ENCODE data around the gene OR6C70. TPM values are rescaled to one million over a fixed set of nuclear protein-coding genes. Genes with fewer than 3 reads are reported as not detected.

The OR6C70 gene
- total RNA-seq, result not detected

DNA sequence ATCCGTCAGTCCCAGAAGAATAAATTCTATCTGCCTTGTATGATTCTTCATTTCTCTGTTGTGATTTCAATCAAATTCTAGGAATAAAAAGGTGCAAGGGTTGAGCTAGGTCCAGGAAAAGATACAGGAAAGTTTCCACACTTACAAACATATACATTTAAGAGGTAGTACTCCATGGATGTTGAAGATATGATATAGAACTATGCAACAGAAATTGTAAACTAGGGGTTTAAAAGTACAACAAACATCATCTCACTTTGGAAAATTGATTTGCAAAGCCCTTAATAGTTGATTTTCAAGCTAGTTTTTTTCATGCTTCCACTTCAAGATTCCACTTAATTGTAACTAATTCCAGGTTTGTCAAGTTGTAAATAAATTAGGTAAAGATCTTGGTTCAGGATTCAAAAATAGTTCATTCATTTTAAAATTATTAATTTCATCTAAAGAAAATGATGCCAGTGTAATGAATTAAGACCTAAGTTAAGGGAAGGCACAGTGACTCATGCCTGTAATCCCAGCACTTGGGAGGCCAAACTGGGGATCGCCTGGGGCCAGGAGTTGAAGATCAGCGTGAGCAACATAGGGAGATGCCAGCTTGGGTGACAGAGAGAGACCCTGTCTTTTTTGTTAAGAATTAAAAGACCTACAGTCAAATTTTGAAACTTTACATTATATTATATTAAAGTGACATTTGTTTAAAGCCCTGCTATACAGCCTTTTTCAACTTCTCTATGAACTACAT is at the start of gene OR6C70:
Gene OR6C70 (minus strand): TSS at position 51 of the 742 bp plus-strand sequence. CDS start 0 bp downstream, at position 51.
- no peak for DNase-seq (ENCODE audit: low spot score in 2 of 2)
- TF ChIP-seq POLR2A (IDR thresholded peaks at IDR 0.05) (no peak), EP300 (IDR thresholded peaks at IDR 0.05) (no peak)
- TF ChIP-seq, protein P1, sequence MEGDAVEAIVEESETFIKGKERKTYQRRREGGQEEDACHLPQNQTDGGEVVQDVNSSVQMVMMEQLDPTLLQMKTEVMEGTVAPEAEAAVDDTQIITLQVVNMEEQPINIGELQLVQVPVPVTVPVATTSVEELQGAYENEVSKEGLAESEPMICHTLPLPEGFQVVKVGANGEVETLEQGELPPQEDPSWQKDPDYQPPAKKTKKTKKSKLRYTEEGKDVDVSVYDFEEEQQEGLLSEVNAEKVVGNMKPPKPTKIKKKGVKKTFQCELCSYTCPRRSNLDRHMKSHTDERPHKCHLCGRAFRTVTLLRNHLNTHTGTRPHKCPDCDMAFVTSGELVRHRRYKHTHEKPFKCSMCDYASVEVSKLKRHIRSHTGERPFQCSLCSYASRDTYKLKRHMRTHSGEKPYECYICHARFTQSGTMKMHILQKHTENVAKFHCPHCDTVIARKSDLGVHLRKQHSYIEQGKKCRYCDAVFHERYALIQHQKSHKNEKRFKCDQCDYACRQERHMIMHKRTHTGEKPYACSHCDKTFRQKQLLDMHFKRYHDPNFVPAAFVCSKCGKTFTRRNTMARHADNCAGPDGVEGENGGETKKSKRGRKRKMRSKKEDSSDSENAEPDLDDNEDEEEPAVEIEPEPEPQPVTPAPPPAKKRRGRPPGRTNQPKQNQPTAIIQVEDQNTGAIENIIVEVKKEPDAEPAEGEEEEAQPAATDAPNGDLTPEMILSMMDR (IDR thresholded peaks at IDR 0.05), result no peak

DNA sequence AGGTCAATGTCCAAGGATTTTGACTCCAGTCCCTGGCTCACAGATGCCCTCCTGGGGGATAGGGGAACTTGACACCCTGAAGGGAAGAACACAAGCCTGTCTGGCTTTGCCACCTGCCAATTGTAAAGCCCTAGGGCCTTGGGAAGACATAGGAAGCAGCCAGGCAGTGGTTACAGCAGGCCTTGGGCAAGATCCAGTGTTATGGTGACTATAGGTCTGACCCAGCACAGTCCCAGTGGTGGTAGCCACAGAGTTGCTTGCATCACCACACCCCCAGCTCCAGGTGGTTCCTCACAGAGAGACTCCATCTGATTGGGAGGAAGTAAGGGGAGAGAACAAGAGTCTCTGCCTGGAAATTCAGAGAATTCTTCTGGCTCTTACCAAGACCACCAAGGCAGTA is 46.5 kb upstream of the OR6C70 start:
- Histone ChIP-seq H3K4me1 (no peaks in the 10 kb centered on the region), H3K36me3 (no peaks in the 10 kb centered on the region), H3K9me3 (peaks cover 0 to 16% (median 0%) of the 10 kb centered on the region in 4 donors), H3K4me3 (no peak overlapping the region), H3K27me3 (no peaks in the 10 kb centered on the region), H3K27ac (no peak overlapping the region)
- TF ChIP-seq POLR2A (IDR thresholded peaks at IDR 0.05) (no peak), EP300 (IDR thresholded peaks at IDR 0.05) (no peak)
- TF ChIP-seq, protein P1 (IDR thresholded peaks at IDR 0.05), result no peak
- DNase-seq (ENCODE audit: low spot score in 2 of 2), result no peak

More for the DNA sequence above, at the start of gene OR6C70:
- 72 to 78% methylated on average over 3 of the region's 3 CpGs for WGBS, 2 donors
- H3K27me3 ChIP-seq, result no peaks in the 10 kb centered on the region
- no peak within 1 kb of the TSS for H3K27ac ChIP-seq
- no peaks in the 10 kb centered on the region for H3K36me3 ChIP-seq
- no peak within 1 kb of the TSS for H3K4me3 ChIP-seq
- no peaks in the 10 kb centered on the region for H3K4me1 ChIP-seq
- H3K9me3 ChIP-seq, result no peaks in the 10 kb centered on the region

DNA sequence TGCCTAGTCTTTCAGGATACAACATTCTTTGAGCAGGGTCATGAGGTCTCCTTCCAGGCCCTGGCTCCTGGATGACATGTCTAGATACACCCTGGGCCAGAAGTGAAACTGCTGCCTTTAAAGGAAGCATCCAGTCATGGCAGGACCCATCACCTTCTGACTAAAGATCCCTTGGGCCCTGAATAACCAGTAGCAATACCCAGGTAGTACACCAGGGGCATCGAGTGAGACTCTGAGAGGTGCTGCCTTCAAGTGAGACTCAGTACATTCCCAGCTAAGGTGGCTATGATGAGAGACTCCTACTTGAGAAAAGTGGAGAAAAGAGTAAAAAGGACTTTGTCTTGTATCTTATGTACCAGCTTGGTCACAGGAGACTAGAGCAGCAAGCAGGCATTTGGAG is 45.8 kb upstream of the OR6C70 start:
- no peak for TF ChIP-seq POLR2A (IDR thresholded peaks at IDR 0.05)
- no peak for TF ChIP-seq EP300 (IDR thresholded peaks at IDR 0.05)
- TF ChIP-seq, protein P1 (IDR thresholded peaks at IDR 0.05), result no peak
- H3K27ac ChIP-seq, result no peak overlapping the region
- 50 to 56% methylated on average over 1 of the region's 1 CpG for WGBS, 2 donors
- DNase-seq (ENCODE audit: low spot score in 2 of 2), result no peak
- H3K9me3 ChIP-seq, result peaks cover 0 to 16% (median 0%) of the 10 kb centered on the region in 4 donors
- no peaks in the 10 kb centered on the region for H3K4me1 ChIP-seq
- H3K27me3 ChIP-seq, result no peaks in the 10 kb centered on the region
- H3K4me3 ChIP-seq, result no peak overlapping the region
- H3K36me3 ChIP-seq, result no peaks in the 10 kb centered on the region

DNA sequence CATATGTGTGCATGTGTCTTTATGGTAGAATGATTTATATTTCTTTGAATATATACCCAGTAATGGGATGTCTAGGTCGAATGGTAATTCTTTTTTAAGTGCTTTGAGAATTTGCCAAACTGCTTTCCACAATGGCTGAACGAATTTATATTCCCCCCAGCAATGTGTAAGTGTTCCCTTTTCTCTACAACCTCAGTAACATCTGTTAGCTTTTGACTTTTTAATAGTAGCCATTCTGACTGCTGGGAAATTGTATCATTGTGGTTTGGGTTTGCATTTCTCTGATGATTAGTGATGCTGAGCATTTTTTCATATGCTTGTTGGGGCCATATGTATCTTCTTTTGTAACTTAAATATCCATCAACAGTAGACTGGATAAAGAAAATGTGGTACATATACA is 31.7 kb upstream of the OR6C70 start:
- 28 to 29% methylated on average over 2 of the region's 2 CpGs for WGBS, 2 donors
- H3K4me3 ChIP-seq, result no peak overlapping the region

DNA sequence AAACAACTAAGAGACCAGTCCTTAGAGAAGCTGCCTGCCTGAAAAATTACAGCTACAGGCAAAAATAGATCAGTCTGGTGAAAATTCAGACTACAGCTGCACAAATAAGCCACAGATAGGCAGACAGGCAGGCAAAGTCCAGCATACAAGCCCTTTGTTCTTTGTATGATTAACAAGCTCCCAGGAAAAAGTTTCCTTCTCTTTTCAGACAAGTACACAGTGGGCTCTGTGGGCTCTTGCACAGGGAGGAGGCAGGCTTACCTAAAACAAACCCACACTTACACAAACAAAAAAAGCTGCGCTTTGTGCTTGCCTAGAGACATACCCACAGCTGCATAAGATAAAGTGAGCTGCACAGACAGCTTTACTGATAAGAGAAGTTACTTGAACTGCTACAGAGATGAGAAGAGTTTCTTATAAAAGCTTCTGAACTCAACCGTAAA is 29.9 kb upstream of the OR6C70 start:
- Histone ChIP-seq H3K4me3 (no peak overlapping the region), H3K4me1 (no peaks in the 10 kb centered on the region), H3K36me3 (no peaks in the 10 kb centered on the region), H3K9me3 (no peaks in the 10 kb centered on the region), H3K27ac (no peak overlapping the region), H3K27me3 (no peaks in the 10 kb centered on the region)
- TF ChIP-seq POLR2A (IDR thresholded peaks at IDR 0.05), result no peak
- TF ChIP-seq, protein P1 (IDR thresholded peaks at IDR 0.05), result no peak
- no peak for TF ChIP-seq EP300 (IDR thresholded peaks at IDR 0.05)
- DNase-seq (ENCODE audit: low spot score in 2 of 2), result no peak
- WGBS, 2 donors, result 16 to 27% methylated on average over 2 of the region's 2 CpGs

More for the DNA sequence above, 31.7 kb upstream of the OR6C70 start:
- H3K9me3 ChIP-seq, result no peaks in the 10 kb centered on the region
- H3K27ac ChIP-seq, result no peak overlapping the region
- H3K27me3 ChIP-seq, result no peaks in the 10 kb centered on the region
- TF ChIP-seq POLR2A (IDR thresholded peaks at IDR 0.05), result no peak
- TF ChIP-seq EP300 (IDR thresholded peaks at IDR 0.05), result no peak
- TF ChIP-seq, protein P1 (IDR thresholded peaks at IDR 0.05), result no peak
- H3K36me3 ChIP-seq, result no peaks in the 10 kb centered on the region
- H3K4me1 ChIP-seq, result no peaks in the 10 kb centered on the region
- DNase-seq (ENCODE audit: low spot score in 2 of 2), result no peak

Data from tibial nerve (tissue), 4 donors.